ENCODE results near the gene SLC7A14.
A peak's percentile ranks its signal among the peaks of the same experiment; 100 is the strongest.
"Not testable (repeated sequence)": the region's sequence is repeated elsewhere in the genome, so short reads cannot be mapped to it uniquely, and the experiment has no call there.

Gene SLC7A14

GRCh38 chr3:170584585-170585007, 1.3 kb downstream of the SLC7A14 start:
- TF ChIP-seq CTCF (IDR thresholded peaks at IDR 0.05; ENCODE audit: control extremely low read depth, extremely low read depth, low read depth, missing control alignments) = no peak
- ChIA-PET POLR2A (no interaction called here), CTCF (interaction anchor here (2.2 kb wide), 1 partner anchor 10 kb away, joined by 6 read pairs; no protein-coding TSS in a partner anchor)
- peak; percentile 49 for DNase-seq (ENCODE audit: extremely low spot score)

- CTCF ChIA-PET = no interaction called here
- POLR2A ChIA-PET = no interaction called here
- no peak for TF ChIP-seq CTCF (IDR thresholded peaks at IDR 0.05; ENCODE audit: control extremely low read depth, extremely low read depth, low read depth, missing control alignments)
- no peak for DNase-seq (ENCODE audit: extremely low spot score)
Observed at GRCh38 chr3:170579646-170580045, 6.2 kb downstream of the SLC7A14 start.

GRCh38 chr3:170572665-170573253, 13.1 kb downstream of the SLC7A14 start:
- TF ChIP-seq CTCF (IDR thresholded peaks at IDR 0.05; ENCODE audit: control extremely low read depth, extremely low read depth, low read depth, missing control alignments) = no peak
- ChIA-PET CTCF (interaction anchor here (1.0 kb wide), 1 partner anchor 9 kb away, joined by 3 read pairs; no protein-coding TSS in a partner anchor), POLR2A (no interaction called here)
- DNase-seq (ENCODE audit: extremely low spot score) = peak; percentile 38

GRCh38 chr3:170567598-170567997, 18.3 kb downstream of the SLC7A14 start:
- POLR2A ChIA-PET; DNase-seq (ENCODE audit: extremely low spot score); CTCF ChIA-PET: not testable (repeated sequence)

GRCh38 chr3:170566413-170566812, 19.5 kb downstream of the SLC7A14 start:
- POLR2A ChIA-PET = no interaction called here
- no peak for TF ChIP-seq CTCF (IDR thresholded peaks at IDR 0.05; ENCODE audit: control extremely low read depth, extremely low read depth, low read depth, missing control alignments)
- CTCF ChIA-PET = interaction anchor here (1.4 to 2.3 kb wide), 2 partner anchors 9 to 13 kb away, joined by 7 to 9 read pairs; no protein-coding TSS in a partner anchor
- no peak for DNase-seq (ENCODE audit: extremely low spot score)

- ChIA-PET POLR2A (no interaction called here), CTCF (interaction anchor here (1.4 to 2.3 kb wide), 2 partner anchors 10 to 12 kb away, joined by 7 to 9 read pairs; no protein-coding TSS in a partner anchor)
- DNase-seq (ENCODE audit: extremely low spot score) = no peak
- TF ChIP-seq CTCF (IDR thresholded peaks at IDR 0.05; ENCODE audit: control extremely low read depth, extremely low read depth, low read depth, missing control alignments) = no peak
Observed at GRCh38 chr3:170565495-170565894, 20.4 kb downstream of the SLC7A14 start.

GRCh38 chr3:170564664-170565063, 21.2 kb downstream of the SLC7A14 start:
- CTCF ChIA-PET = interaction anchor here (2.3 kb wide), 1 partner anchor 11 kb away, joined by 9 read pairs; no protein-coding TSS in a partner anchor
- no peak for DNase-seq (ENCODE audit: extremely low spot score)
- TF ChIP-seq CTCF (IDR thresholded peaks at IDR 0.05; ENCODE audit: control extremely low read depth, extremely low read depth, low read depth, missing control alignments) = no peak
- POLR2A ChIA-PET = no interaction called here

Data from GM10248 (cell line).